GM12891 (cell line): Measurements from ENCODE around the gene DYSF.

ENCODE experiments used
- POLR2A ChIP-seq: IDR thresholded peaks from 2 replicates; pipeline ENCODE4 v1.6.1; 2011; ENCODE audit warnings: low read depth, low read length, control low read depth
- POLR2AphosphoS5 ChIP-seq: IDR thresholded peaks from 2 replicates; pipeline ENCODE4 v1.6.1; 2011; ENCODE audit warnings: low read depth, low read length, control low read depth
- POU2F2 ChIP-seq: IDR thresholded peaks from 2 replicates; pipeline ENCODE4 v1.6.1; 2011; ENCODE audit warnings: low read depth, mild to moderate bottlenecking, control low read depth, low read length, moderate library complexity

DNA sequence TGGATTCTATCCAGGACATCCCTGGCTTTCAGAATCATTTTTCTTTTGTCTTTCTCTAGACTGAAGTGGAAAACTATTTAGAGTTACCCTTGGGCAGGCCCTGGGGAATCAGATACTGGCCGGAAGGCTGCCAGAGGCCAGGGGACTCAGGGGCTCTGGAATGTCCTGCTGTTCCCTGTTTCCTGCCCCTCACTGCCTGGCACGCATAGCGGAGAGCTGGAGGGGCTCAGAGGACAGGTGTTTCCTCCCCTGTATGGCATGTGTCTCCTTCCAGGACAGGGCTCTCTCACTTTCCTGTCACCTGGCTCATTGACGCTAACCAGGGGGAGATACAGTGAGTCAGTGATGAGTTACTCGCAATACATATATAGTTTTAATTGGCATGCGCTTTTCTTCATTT, 38.8 kb downstream of the DYSF start:
- TF ChIP-seq POLR2AphosphoS5 (no peak), POLR2A (no peak), POU2F2 (no peak)
